ENCODE measurements around the gene EML4. TPM values are rescaled to one million over a fixed set of nuclear protein-coding genes. Genes with fewer than 3 reads are reported as not detected.

The EML4 gene
- total and polyA plus RNA-seq, 2 donors from 2014 or later: 13.0 to 53.6 TPM

DNA sequence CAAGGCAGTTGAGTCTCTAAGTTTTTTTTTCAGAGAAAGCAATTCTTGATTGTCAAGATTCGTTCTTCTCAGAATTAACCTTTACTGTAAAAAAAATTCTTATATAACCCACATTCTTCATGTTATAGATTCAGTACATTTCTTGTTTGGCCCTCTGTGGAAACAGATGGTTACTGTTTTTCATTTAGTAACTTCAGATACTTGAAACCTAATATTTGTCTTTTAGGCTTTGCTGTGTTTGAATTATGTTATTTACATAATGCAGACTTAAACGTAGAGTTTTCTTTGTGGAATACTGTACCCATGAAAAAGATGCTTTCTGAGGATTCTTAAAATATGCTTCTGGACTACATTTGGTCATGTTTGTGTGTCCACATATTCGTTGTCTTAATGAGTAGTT is 48.2 kb downstream of the EML4 start:
- Histone ChIP-seq H3K27ac (ENCODE audit: low read depth in 2 of 2, low read length in 2 of 2) (no peak overlapping the region), H3K9me3 (ENCODE audit: control insufficient read depth in 2 of 3, insufficient read depth in 1 of 3, low read length in 3 of 3) (no peaks in the 10 kb centered on the region), H3K27me3 (ENCODE audit: control insufficient read depth, insufficient read depth, low read length) (no peaks in the 10 kb centered on the region), H3K4me3 (ENCODE audit: low read length in 3 of 3) (no peak overlapping the region), H3K9ac (ENCODE audit: low read length in 3 of 3) (no peak overlapping the region), H3K4me1 (ENCODE audit: control insufficient read depth in 2 of 3, insufficient read depth in 2 of 3, low read depth in 1 of 3, low read length in 3 of 3) (no peaks in the 10 kb centered on the region), H3K36me3 (ENCODE audit: control insufficient read depth in 2 of 3, insufficient read depth in 3 of 3, low read length in 3 of 3) (no peaks in the 10 kb centered on the region)
- intact Hi-C loops (cut with DNase I): no loop called here
- TF ChIP-seq, protein P1, sequence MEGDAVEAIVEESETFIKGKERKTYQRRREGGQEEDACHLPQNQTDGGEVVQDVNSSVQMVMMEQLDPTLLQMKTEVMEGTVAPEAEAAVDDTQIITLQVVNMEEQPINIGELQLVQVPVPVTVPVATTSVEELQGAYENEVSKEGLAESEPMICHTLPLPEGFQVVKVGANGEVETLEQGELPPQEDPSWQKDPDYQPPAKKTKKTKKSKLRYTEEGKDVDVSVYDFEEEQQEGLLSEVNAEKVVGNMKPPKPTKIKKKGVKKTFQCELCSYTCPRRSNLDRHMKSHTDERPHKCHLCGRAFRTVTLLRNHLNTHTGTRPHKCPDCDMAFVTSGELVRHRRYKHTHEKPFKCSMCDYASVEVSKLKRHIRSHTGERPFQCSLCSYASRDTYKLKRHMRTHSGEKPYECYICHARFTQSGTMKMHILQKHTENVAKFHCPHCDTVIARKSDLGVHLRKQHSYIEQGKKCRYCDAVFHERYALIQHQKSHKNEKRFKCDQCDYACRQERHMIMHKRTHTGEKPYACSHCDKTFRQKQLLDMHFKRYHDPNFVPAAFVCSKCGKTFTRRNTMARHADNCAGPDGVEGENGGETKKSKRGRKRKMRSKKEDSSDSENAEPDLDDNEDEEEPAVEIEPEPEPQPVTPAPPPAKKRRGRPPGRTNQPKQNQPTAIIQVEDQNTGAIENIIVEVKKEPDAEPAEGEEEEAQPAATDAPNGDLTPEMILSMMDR (IDR thresholded peaks at IDR 0.05; ENCODE audit: borderline replicate concordance, extremely low read depth, insufficient read depth): no peak
- FAIRE-seq: no peak
- DNase-seq: no peak

DNA sequence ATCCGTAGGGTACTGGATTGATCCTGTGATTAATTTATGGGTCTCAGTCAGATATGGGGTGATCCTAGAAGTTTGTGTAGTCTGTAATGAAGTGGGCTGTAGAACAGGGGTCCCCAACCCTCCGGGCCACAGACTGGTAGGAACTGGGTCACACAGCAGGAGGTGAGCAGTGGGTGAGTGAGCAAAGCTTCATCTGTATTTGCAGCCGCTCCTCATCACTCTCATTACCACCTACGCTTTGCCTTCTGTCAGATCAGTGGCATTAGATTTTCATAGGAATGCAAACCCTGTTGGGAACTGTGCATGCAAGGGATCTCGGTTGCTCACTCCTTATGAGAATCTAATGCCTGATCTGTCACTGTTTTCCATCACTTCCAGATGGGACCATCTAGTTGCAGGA is 48.8 kb downstream of the EML4 start:
- no peak overlapping the region for H3K9ac ChIP-seq (ENCODE audit: low read length in 3 of 3)
- intact Hi-C loops (cut with DNase I): no loop called here
- no peaks in the 10 kb centered on the region for H3K36me3 ChIP-seq (ENCODE audit: control insufficient read depth in 2 of 3, insufficient read depth in 3 of 3, low read length in 3 of 3)
- DNase-seq: no peak
- FAIRE-seq: no peak
- H3K9me3 ChIP-seq (ENCODE audit: control insufficient read depth in 2 of 3, insufficient read depth in 1 of 3, low read length in 3 of 3): no peaks in the 10 kb centered on the region
- no peaks in the 10 kb centered on the region for H3K27me3 ChIP-seq (ENCODE audit: control insufficient read depth, insufficient read depth, low read length)
- TF ChIP-seq, protein P1 (IDR thresholded peaks at IDR 0.05; ENCODE audit: borderline replicate concordance, extremely low read depth, insufficient read depth): no peak
- H3K4me3 ChIP-seq (ENCODE audit: low read length in 3 of 3): no peak overlapping the region
- no peak overlapping the region for H3K27ac ChIP-seq (ENCODE audit: low read depth in 2 of 2, low read length in 2 of 2)
- no peaks in the 10 kb centered on the region for H3K4me1 ChIP-seq (ENCODE audit: control insufficient read depth in 2 of 3, insufficient read depth in 2 of 3, low read depth in 1 of 3, low read length in 3 of 3)

DNA sequence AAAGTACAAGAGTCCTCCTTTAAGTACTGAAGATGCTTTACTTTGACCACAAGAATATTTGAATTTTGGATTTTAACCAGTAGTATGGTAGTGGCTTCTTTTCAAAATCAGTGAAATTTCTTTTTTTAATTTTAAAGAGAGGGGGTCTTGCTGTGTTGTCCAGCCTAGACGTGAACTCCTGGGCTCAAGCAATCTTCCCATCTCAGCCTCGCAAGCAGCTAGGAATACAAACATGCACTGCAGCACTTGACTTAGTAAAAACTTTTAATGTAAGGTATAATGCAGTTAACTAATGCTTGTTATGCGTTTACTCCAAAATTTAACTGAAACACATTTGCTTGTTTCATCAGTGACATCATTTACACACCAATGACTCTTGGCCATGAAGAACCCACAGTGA is 49.6 kb downstream of the EML4 start:
- DNase-seq: no peak
- no peak for FAIRE-seq
- Histone ChIP-seq H3K27me3 (ENCODE audit: control insufficient read depth, insufficient read depth, low read length) (no peaks in the 10 kb centered on the region), H3K36me3 (ENCODE audit: control insufficient read depth in 2 of 3, insufficient read depth in 3 of 3, low read length in 3 of 3) (no peaks in the 10 kb centered on the region), H3K4me3 (ENCODE audit: low read length in 3 of 3) (no peak overlapping the region), H3K9me3 (ENCODE audit: control insufficient read depth in 2 of 3, insufficient read depth in 1 of 3, low read length in 3 of 3) (no peaks in the 10 kb centered on the region), H3K27ac (ENCODE audit: low read depth in 2 of 2, low read length in 2 of 2) (no peak overlapping the region), H3K4me1 (ENCODE audit: control insufficient read depth in 2 of 3, insufficient read depth in 2 of 3, low read depth in 1 of 3, low read length in 3 of 3) (peaks cover 0 to 3% (median 0%) of the 10 kb centered on the region in 3 donors), H3K9ac (ENCODE audit: low read length in 3 of 3) (no peak overlapping the region)
- TF ChIP-seq, protein P1 (IDR thresholded peaks at IDR 0.05; ENCODE audit: borderline replicate concordance, extremely low read depth, insufficient read depth): no peak
- intact Hi-C loops (cut with DNase I): no loop called here

DNA sequence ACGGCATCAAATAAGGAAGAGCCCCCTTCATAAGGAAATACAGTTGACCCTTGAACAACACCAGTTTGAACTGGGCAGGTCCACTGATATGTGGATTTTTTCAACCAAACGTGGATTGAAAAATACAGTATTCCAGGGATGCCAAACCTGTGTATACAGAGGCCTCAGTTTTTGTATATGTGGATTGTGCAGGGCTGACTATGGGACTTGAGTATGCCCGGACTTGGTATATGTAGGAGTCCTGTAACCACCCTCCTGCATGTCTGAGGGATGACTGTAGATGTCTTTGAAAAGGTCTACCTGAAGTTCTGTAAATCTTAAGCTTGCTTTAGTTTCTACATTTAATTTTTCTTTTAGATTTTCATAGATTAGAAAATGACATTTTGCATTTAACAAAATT is 50.0 kb downstream of the EML4 start:
- Histone ChIP-seq H3K4me1 (ENCODE audit: control insufficient read depth in 2 of 3, insufficient read depth in 2 of 3, low read depth in 1 of 3, low read length in 3 of 3) (peaks cover 0 to 3% (median 0%) of the 10 kb centered on the region in 3 donors), H3K4me3 (ENCODE audit: low read length in 3 of 3) (no peak overlapping the region), H3K9ac (ENCODE audit: low read length in 3 of 3) (no peak overlapping the region), H3K9me3 (ENCODE audit: control insufficient read depth in 2 of 3, insufficient read depth in 1 of 3, low read length in 3 of 3) (no peaks in the 10 kb centered on the region), H3K27ac (ENCODE audit: low read depth in 2 of 2, low read length in 2 of 2) (no peak overlapping the region), H3K27me3 (ENCODE audit: control insufficient read depth, insufficient read depth, low read length) (no peaks in the 10 kb centered on the region), H3K36me3 (ENCODE audit: control insufficient read depth in 2 of 3, insufficient read depth in 3 of 3, low read length in 3 of 3) (no peaks in the 10 kb centered on the region)
- FAIRE-seq (no peak), DNase-seq (no peak)
- intact Hi-C loops (cut with DNase I): no loop called here
- TF ChIP-seq, protein P1 (IDR thresholded peaks at IDR 0.05; ENCODE audit: borderline replicate concordance, extremely low read depth, insufficient read depth): no peak
